Stimulated activated CD4-positive, alpha-beta T cell treated with anti-CD3 and anti-CD28 coated beads, Interleukin-12 subunit alpha, Interleukin-12 subunit beta, amount 100 ng/mL, for 4 hours (primary cell): ENCODE results near the gene PCBD2.

Experiments used
- DNase-seq: peaks from one replicate; pipeline ENCODE4 v3.0.0-alpha.2; 2020

PCBD2 gene

GRCh38 chr5:135008981-135009735 is 104.2 kb downstream of the PCBD2 start:
- no peak for DNase-seq

GRCh38 chr5:135009736-135010501 is 105.0 kb downstream of the PCBD2 start:
- DNase-seq, result no peak

GRCh38 chr5:135010502-135011354 is 105.8 kb downstream of the PCBD2 start:
- no peak for DNase-seq

- no peak for DNase-seq
Measured at GRCh38 chr5:135011355-135012032, 106.6 kb downstream of the PCBD2 start.

- DNase-seq, result no peak
Measured at GRCh38 chr5:135012033-135012588, 107.2 kb downstream of the PCBD2 start.
